ENCODE results near the gene RPS19BP1.

Gene RPS19BP1

DNA sequence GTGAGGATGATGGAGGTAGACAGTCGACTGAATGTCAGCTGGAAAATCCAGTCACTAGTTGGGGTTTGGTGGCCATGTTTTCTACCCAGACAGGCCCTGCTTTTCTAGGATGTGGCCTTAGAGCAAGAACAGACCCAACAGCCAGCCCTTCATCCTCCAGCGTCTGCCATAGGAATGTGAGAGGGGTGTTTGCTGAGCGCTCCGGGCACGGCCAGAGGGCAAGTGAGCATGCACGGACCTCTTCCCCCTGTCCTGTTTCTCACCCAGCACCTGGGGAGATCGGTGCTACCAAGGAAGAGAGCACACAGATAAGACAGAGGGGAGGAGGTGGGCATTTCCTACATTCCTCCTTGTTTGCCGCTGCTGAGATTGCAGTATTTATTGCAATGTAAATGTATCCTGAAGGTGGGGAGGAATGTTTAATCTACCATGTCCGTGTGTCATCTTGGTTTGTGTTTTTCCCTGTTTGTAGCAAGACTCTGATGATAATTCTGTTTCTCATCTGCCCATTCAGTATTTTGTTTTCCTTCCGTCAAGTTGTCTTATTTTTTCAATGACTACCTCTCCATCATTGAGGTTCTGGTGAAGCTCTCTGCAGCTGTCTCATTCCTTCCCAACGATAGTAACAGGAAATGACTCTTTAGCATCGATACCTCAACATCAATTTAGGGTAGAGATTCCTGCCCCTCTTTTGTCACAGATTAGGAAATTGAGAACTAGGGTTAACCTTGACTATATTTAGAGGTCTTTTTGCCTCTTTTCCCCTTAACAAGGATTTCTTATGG lies 17.1 kb downstream of the RPS19BP1 start:
- in situ Hi-C loops (cut with HindIII; ENCODE audit: low sequenced_read_pairs) = no loop called here
- DNase-seq (ENCODE audit: low read depth, low spot score) = no peak

GRCh38 chr22:39514373-39514973 lies 18.1 kb downstream of the RPS19BP1 start:
- no peak overlapping the region for H3K4me3 ChIP-seq (ENCODE audit: low read depth, low read length)
- TF ChIP-seq, protein P1, sequence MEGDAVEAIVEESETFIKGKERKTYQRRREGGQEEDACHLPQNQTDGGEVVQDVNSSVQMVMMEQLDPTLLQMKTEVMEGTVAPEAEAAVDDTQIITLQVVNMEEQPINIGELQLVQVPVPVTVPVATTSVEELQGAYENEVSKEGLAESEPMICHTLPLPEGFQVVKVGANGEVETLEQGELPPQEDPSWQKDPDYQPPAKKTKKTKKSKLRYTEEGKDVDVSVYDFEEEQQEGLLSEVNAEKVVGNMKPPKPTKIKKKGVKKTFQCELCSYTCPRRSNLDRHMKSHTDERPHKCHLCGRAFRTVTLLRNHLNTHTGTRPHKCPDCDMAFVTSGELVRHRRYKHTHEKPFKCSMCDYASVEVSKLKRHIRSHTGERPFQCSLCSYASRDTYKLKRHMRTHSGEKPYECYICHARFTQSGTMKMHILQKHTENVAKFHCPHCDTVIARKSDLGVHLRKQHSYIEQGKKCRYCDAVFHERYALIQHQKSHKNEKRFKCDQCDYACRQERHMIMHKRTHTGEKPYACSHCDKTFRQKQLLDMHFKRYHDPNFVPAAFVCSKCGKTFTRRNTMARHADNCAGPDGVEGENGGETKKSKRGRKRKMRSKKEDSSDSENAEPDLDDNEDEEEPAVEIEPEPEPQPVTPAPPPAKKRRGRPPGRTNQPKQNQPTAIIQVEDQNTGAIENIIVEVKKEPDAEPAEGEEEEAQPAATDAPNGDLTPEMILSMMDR (IDR thresholded peaks at IDR 0.05; ENCODE audit: low read depth, low read length) = peak; percentile 85
- peak; percentile 32 for DNase-seq (ENCODE audit: low read depth, low spot score)
- in situ Hi-C loops (cut with HindIII; ENCODE audit: low sequenced_read_pairs) = no loop called here

More for the DNA sequence above, 17.1 kb downstream of the RPS19BP1 start:
- H3K4me3 ChIP-seq (ENCODE audit: low read depth, low read length) = no peak overlapping the region
- TF ChIP-seq, protein P1 (IDR thresholded peaks at IDR 0.05; ENCODE audit: low read depth, low read length) = no peak

DNA sequence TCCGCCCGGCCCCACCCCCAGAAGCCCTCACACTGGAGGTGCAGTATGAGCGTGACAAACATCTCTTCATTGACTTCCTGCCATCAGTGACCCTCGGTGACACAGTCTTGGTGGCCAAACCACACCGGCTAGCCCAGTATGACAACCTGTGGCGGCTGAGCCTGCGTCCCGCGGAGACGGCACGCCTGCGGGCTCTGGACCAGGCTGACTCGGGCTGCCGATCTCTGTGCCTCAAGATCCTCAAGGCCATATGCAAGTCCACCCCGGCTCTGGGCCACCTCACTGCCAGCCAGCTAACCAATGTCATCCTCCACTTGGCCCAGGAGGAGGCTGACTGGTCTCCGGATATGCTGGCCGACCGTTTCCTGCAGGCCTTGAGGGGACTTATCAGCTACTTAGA lies 18.8 kb downstream of the RPS19BP1 start:
- TF ChIP-seq, protein P1 (IDR thresholded peaks at IDR 0.05; ENCODE audit: low read depth, low read length) = no peak
- in situ Hi-C loops (cut with HindIII; ENCODE audit: low sequenced_read_pairs) = no loop called here
- DNase-seq (ENCODE audit: low read depth, low spot score) = no peak
- H3K4me3 ChIP-seq (ENCODE audit: low read depth, low read length) = no peak overlapping the region

DNA sequence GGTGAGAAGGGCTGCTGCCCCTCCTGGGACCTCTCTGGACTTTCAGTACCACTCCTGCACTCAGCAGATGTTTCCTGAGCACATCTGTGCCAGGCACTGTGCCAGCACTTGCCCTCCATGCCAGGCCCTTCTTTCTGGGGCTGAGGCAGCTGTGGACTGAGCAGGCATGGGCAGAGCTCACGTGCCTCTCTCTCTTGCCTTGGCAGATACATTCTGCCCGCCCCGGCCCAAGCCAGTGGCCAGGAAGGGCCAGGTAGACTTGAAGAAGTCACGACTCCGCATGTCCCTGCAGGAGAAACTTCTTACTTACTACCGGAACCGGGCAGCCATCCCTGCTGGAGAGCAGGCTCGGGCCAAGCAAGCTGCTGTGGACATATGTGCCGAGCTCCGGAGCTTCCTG lies 20.5 kb downstream of the RPS19BP1 start:
- no peak overlapping the region for H3K4me3 ChIP-seq (ENCODE audit: low read depth, low read length)
- in situ Hi-C loops (cut with HindIII; ENCODE audit: low sequenced_read_pairs) = no loop called here
- no peak for DNase-seq (ENCODE audit: low read depth, low spot score)
- TF ChIP-seq, protein P1 (IDR thresholded peaks at IDR 0.05; ENCODE audit: low read depth, low read length) = no peak

DNA sequence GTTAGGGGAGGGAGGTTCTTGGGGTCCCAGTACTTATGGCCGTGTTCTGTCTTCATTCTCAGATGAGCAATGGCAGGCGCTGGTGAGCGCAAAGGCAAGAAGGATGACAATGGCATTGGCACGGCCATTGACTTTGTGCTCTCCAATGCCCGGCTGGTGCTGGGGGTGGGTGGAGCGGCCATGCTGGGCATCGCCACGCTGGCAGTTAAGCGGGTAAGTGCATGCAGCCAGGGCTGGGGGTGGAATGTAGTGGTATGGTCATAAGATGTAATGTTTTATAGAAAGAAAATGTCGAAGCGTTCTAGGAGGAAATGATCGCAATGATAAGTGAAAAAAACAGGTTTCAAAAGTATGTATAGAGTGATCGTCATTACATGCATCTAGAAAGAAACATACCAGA lies 21.3 kb downstream of the RPS19BP1 start:
- TF ChIP-seq, protein P1 (IDR thresholded peaks at IDR 0.05; ENCODE audit: low read depth, low read length) = no peak
- DNase-seq (ENCODE audit: low read depth, low spot score) = no peak
- in situ Hi-C loops (cut with HindIII; ENCODE audit: low sequenced_read_pairs) = no loop called here
- no peak overlapping the region for H3K4me3 ChIP-seq (ENCODE audit: low read depth, low read length)

DNA sequence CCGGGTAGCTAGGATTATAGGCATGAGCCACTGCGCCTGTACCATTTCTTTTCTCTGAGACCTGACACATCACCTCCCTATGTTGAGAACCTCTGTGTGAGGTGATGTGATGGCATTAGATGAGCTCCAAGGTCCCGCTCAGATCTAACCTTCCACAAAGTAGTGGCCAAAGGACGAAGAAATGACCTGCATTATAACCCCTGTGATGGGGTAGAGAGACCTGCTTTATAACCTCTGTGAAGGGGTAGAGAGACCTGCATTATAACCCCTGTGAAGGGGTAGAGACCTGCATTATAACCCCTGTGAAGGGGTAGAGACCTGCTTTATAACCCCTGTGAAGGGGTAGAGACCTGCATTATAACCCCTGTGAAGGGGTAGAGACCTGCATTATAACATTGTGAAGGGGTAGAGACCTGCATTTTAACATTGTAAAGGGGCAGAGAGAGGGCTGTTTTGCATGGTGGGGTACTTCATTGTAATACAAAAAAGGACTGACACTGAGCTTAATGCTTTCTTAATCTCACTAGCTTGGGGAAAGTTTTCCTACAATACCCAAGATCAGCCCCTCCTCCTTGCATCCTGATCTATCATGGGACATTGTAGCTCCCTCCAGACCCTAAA lies 21.9 kb downstream of the RPS19BP1 start:
- TF ChIP-seq, protein P1 (IDR thresholded peaks at IDR 0.05; ENCODE audit: low read depth, low read length) = no peak
- H3K4me3 ChIP-seq (ENCODE audit: low read depth, low read length) = no peak overlapping the region
- in situ Hi-C loops (cut with HindIII; ENCODE audit: low sequenced_read_pairs) = no loop called here
- no peak for DNase-seq (ENCODE audit: low read depth, low spot score)

Data from astrocyte of the spinal cord (primary cell).